H1 (cell line): ENCODE results near the gene SLC4A7. TPM values are rescaled to one million over a fixed set of nuclear protein-coding genes. Genes with fewer than 3 reads are reported as not detected.

ENCODE experiments used
- CHD1 ChIP-seq: IDR thresholded peaks from 2 replicates; pipeline ENCODE4 v1.6.1; 2012; ENCODE audit warnings: low read depth, low read length, improper control_type of control experiment
- NRF1 ChIP-seq: IDR thresholded peaks from 2 replicates; pipeline ENCODE4 v1.6.1; 2011; ENCODE audit warnings: mild to moderate bottlenecking, low read depth, low read length, improper control_type of control experiment
- polyA plus RNA-seq, 7 experiments: library from polyadenylated mRNA; depleted of rRNA in 3 of 7; stranded (reverse) in 5 of 7; unstranded in 2 of 7; fragments of >200 nt in 5 of 7; fragments of 200-250 nt in 2 of 7; gene quantifications; 1 replicate in 5 of 7; 2 replicates in 1 of 7; 4 replicates in 1 of 7; pipeline versions ENCODE4 v1.2.1 to v1.2.3, GENCODE V29; 2011 to 2013; ENCODE audit warnings: missing spikeins in 2 of 7, mixed read lengths in 2 of 7
- total RNA-seq: library from RNA; stranded (reverse); fragmentation: NEBNext Ultra II Directional; extraction: Animal tissue kit (Norgen Biotek cat#: 25700); gene quantifications from 2 replicates; pipeline ENCODE4 v1.2.1, GENCODE V29; 2021

The SLC4A7 gene
- total and polyA plus RNA-seq, 2 of the 8 experiments (the other 6 are each of a cell fraction or from before 2014, with no cell fraction given) = 14.9 to 70.5 TPM

DNA sequence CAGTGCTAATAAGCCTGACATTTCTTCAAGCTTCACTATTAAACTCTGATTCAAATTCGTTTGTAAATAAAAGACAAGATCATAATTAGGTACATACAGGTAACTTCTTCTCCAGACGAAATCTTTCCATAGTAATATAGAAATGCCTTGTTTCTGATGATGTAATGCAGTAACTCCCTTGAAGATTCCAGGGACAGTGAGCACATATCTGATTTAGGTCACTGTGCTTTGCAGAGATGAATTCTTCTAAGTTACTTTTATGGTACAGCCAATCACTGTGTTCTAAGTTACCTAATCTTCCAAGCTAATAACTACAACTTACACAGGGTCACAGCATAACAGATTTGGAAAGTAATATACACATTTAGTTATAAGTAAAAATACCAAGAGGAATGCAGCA is 27.6 kb downstream of the SLC4A7 start (continued):
- TF ChIP-seq NRF1 (no peak), CHD1 (no peak)
